ENCODE results near the gene RAB15.

Gene RAB15

GRCh38 chr14:64906022-64906421 is 66.1 kb downstream of the RAB15 start:
- DNase-seq (ENCODE audit: low read depth), result no peak

DNA sequence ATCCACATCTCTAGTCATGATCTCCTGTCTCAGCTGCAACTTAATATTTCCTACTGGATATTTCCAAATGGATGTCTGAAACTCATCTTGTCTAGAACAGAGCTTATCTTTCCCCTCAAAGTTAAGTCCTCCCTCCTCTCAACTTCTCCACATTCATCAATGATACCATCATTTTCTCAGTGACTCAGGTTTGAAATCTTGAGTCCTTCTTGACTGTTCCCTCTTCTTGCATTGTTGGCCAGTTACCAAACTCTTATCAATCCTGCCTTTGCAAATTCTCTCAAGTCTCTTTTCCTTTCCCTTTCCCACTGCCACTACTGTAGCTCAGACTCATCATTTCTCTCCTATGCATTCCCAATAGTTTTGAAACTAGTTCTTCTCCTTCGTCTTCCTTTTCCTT is 72.2 kb downstream of the RAB15 start:
- no peak for DNase-seq (ENCODE audit: low read depth)
